ENCODE measurements around the gene RHBDD1.

GRCh38 chr2:227038550-227039189 is 202.8 kb downstream of the RHBDD1 start:
- no peak for TF ChIP-seq CTCF (conservative IDR thresholded peaks at IDR 0.05 in 1 of 2, IDR thresholded peaks at IDR 0.05 in 1 of 2; ENCODE audit: extremely low read depth in 1 of 2, insufficient read depth in 1 of 2, low read depth in 1 of 2, low read length in 2 of 2)
- no peak for TF ChIP-seq EZH2 (IDR thresholded peaks at IDR 0.05; ENCODE audit: borderline replicate concordance, low read length)
